ENCODE data around the gene DCANP1. TPM values are rescaled to one million over a fixed set of nuclear protein-coding genes. Genes with fewer than 3 reads are reported as not detected.
A peak's percentile ranks its signal among the peaks of the same experiment; 100 is the strongest.

Gene DCANP1
- total RNA-seq, 1 donor from 2014 or later, result not detected

DNA sequence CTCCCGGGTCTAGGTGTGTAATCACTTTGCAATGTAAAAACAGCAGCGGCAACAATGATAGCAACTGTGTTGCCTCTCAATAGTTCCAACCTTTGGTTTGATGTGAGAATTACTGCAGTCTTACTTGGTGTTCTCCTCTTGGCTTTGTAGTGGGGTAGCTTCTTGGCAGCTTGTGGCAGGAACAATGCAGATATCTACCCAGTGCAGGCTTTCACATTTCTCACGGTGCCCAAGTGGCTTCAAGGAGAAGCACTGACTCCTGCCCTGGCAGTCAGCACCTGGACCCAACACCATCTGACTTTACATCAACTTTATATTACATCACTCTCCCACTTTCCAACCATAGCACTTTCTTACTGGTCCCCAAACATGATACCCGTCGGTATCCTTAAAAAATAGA, 33.4 kb upstream of the DCANP1 start:
- no peak for DNase-seq (ENCODE audit: low read depth)

DNA sequence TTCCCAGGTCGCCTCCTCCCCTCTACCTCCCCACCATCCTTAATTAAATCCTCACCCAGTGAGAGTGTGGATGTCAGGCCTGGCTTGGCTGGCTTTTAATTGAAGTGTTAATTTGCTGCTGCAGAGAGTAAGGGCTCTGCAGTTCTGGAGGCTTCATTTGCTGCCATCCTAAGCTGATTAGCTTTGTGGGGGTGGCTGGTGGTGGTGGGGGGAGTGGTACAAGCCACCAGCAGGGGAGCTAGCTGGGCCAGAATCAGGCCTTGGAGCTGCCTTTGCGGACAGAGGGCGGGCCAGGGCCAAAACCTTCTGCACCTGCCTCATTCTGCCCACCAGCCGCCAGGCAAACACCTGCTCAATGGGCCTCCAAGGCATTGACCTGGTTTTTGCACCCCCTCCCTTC, 31.8 kb upstream of the DCANP1 start:
- no peak for DNase-seq (ENCODE audit: low read depth)

DNA sequence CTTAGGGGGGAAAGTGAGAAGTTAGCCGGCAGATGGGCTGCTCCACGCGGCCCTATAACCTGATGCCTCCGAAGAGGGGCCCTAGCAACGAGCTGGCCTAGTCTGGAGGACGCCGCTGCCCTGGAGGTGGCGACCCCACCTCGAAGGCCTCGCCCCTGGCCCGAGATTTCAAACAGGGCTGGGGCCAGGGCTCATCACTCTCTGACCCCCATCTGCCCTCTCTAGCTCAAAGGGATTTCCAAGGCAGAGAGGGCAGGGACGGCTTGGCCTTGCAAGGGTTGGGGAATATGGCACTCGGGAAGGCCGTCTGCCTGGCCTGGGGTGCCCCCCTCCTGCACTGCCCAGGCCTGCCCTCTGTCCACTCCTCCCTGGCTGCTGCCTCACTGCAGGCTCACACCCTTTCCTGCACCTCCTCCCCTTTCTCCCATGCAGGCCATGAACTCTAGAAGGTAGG, 30.5 kb upstream of the DCANP1 start:
- DNase-seq (ENCODE audit: low read depth), result no peak

DNA sequence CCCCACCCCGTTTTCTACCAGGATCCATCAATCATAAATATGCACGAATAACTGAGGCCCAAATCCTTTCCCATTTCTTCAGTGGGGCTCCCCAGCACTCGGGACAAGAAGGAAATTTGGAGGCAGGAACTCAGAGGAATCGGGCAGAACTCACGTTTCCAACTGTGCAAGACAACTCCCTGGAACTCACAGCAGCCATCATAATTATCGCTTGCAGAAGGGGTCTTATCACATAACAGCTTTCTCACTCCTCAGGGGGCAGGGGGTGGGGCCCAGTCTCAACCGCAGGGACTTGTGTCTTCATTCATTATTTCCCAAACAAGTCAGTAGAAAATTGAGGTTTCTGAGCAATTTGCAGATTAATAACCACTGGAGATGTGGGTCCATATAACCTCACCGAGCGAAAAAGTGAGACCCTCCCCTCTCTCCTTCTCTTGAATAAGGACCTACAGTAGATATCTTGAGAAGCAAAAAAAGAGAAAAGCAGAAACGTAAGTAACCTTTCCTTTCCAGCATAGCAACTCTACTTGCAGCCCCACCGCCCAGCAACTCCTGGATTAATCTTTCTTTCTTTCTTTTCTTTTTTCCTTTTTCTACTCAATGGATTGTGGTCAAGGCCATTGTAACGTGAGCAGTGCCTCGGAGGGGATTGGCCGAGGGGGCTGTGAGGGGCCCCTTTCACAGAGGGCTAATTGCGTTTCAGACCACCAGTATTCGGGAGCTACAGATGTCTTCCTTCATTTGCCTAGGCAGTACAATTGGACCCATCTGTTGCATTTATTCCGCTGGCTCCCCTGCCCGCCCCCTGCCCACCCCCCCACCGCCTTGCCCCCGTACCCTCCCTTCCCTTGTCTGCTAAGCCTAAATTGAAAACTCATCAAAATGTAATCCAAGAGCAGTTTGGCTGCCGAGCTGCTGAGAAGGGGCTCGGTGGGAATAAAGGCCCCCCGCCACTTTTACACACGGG, 29.8 kb upstream of the DCANP1 start:
- DNase-seq (ENCODE audit: low read depth), result no peak

GRCh38 chr5:135473956-135474670, 27.0 kb upstream of the DCANP1 start:
- DNase-seq (ENCODE audit: low read depth), result no peak

DNA sequence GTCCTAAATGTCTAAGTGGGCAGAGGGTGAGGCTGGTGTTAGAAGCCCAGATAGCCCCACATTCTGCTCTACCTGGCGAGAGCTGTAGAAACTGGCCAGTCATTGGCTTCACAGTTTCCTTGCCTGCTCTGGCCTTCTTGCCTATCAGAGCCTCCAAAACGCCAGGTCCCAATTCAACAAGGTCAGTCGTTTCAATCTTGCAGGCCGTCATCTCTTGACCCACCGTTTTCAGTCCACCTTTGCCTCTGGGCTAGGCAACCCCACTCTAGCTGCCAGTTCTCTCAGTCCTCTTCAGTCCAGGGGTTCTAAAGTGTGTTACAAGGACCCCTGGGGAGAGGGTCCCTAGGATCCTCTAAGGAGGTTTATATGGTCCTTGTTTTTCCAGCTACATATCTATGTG, 25.0 kb upstream of the DCANP1 start:
- no peak for DNase-seq (ENCODE audit: low read depth)

- DNase-seq (ENCODE audit: low read depth), result no peak
These were observed 24.6 kb upstream of the DCANP1 start for GRCh38 chr5:135471726-135472125.

GRCh38 chr5:135469911-135470310, 22.8 kb upstream of the DCANP1 start:
- DNase-seq (ENCODE audit: low read depth), result no peak

GRCh38 chr5:135468541-135468940, 21.4 kb upstream of the DCANP1 start:
- DNase-seq (ENCODE audit: low read depth), result no peak

DNA sequence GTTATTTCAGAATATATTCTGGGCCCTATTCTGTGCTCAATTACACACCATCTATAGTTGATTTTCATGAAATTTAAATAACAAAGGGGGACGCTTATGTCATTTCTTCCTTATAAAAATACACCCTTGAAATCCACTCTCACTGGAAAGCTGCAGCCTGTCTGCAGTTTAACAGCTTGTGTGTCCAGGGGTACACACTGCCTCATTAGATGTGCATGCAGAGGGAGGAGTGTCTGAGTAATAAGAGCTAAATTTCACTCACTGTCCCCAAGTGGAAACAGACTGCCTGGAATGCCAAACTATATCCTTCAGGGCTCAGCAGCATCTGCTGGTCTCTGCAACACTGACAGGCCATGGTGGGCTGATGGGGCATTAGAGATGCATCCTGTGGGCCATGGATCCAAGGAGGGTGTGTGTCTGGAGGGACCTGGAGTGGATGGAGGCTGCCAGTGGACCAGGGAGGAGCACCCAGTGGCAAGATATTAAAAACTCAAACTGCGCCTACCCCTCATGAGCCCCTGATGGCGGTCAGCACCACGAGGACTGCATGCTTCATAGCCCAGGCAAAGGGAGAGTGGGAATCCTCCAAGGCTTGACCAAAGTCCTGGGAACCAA, 20.8 kb upstream of the DCANP1 start:
- DNase-seq (ENCODE audit: low read depth), result no peak

- no peak for DNase-seq (ENCODE audit: low read depth)
These were observed 20.0 kb upstream of the DCANP1 start for GRCh38 chr5:135467051-135467625.

DNA sequence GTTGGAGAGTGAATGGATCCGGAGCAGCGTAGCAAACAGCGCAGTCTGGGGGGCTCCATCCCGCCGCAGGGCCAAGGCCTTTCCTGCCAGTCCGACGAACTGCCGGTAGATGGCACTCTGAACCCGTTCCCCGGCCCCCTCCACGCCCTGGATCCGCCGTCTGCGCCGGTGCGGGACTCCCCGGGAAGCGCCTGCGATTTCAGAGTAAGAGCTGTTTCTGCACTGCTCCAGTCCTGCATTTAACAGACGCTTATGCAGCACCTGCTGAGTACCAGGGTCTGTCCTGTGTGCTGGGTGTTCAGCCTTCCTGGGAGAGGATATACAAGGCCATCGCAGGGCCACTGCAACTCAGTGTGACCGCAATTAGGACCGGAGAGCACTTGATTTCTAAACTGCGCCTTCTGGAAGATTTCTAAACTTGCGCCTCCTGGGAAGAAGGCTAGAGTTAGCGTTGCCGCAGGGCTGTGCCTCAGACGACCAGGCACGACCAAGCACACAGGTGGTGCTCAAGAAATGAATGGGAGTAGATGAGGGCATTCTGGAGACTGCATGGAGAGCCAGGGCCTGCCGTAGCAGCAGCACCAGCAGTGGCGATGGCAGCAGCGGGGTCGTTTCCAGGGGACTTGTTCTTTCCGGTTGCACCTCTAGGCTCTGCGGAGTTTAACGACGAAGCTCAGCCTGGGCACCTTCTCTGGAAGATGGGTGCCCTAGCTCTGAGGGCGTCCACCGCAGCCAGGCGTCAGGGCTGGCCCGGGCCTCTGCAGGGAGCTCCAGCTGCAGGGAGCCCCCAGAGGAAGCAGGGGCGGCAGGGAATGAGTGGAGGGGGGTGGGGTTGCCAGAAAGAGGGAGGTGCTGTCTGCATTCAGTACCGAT, 19.3 kb upstream of the DCANP1 start:
- DNase-seq (ENCODE audit: low read depth), result peak; percentile 19

GRCh38 chr5:135465391-135466122, 18.4 kb upstream of the DCANP1 start:
- no peak for DNase-seq (ENCODE audit: low read depth)

DNA sequence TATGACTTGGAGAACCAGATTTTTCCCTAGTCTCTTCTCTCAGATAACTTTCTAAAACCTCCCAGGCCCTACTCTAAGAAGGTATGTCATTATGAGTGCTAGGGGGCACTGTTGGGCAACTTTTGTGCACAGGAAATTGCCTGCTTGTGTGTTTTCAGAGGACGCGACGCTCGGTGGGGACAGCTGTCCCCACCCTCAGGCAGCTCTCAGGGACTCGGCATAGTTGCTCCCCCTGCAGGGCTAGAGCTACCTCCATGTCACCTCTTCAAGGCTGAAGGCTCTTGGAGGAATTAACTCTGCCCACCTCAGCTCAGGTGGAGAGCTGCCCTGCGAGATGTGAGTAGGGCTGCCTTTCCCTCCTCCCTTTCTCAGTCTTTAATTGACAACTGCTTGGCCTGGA, 15.2 kb upstream of the DCANP1 start:
- DNase-seq (ENCODE audit: low read depth), result peak; percentile 38

GRCh38 chr5:135461481-135462151, 14.5 kb upstream of the DCANP1 start:
- no peak for DNase-seq (ENCODE audit: low read depth)

GRCh38 chr5:135460246-135461033, 13.3 kb upstream of the DCANP1 start:
- no peak for DNase-seq (ENCODE audit: low read depth)

- DNase-seq (ENCODE audit: low read depth), result no peak
These were observed 11.8 kb upstream of the DCANP1 start for GRCh38 chr5:135458921-135459331.

GRCh38 chr5:135458356-135458755, 11.2 kb upstream of the DCANP1 start:
- no peak for DNase-seq (ENCODE audit: low read depth)
